IMR-90 (cell line): ENCODE measurements around the gene MIB1. TPM values are rescaled to one million over a fixed set of nuclear protein-coding genes. Genes with fewer than 3 reads are reported as not detected.

Experiments
- ATAC-seq: fragments of 200-7000 bp; cut with Tn5 transposase; 2 replicates; pipeline ENCODE4 v1.9.1; 2020; ENCODE audit warnings: low read depth, mild to moderate bottlenecking, moderate library complexity
- BruUV-seq: library from RNA; stranded (reverse); fragments of 400-500 nt; replicated peaks from 2 replicates; lab custom pipeline; 2021; lab: Mats Ljungman, UMichigan
- CTCF ChIA-PET: fragments of 300-600 bp; formaldehyde crosslinking; extraction: SDS; loops from one replicate; lab custom pipeline; 2021; ENCODE audit warnings: antibody characterized with exemption; lab: Yijun Ruan, JAX
- POLR2A ChIA-PET: fragments of 300-600 bp; sonication (Branson Sonifier 250); formaldehyde crosslinking; loops from one replicate; lab custom pipeline; 2022; ENCODE audit warnings: antibody characterized with exemption; ENCODE audit not compliant: unreplicated experiment; lab: Charles Lee
- DNase-seq: peaks from one replicate; pipeline ENCODE4 v3.0.0; 2013
- H2AFZ ChIP-seq: replicated peaks from 2 replicates; pipeline ENCODE3; 2013; ENCODE audit warnings: low read length, mild to moderate bottlenecking; ENCODE audit not compliant: poor library complexity
- H2AK5ac ChIP-seq: 2 replicates; pipeline ENCODE4 v1.6.1; 2013; ENCODE audit warnings: low read depth, low read length, inconsistent platforms
- H2AK9ac ChIP-seq: replicated peaks from 2 replicates; pipeline ENCODE3; 2013; ENCODE audit warnings: mild to moderate bottlenecking, low read depth, low read length, moderate library complexity; ENCODE audit not compliant: poor library complexity
- H2BK120ac ChIP-seq: 2 replicates; pipeline ENCODE4 v1.6.1; 2013; ENCODE audit warnings: low read depth, low read length, inconsistent platforms
- H2BK15ac ChIP-seq: 3 replicates; pipeline ENCODE4 v1.6.1; 2013; ENCODE audit warnings: low read depth, low read length, inconsistent platforms
- H2BK20ac ChIP-seq: 2 replicates; pipeline ENCODE4 v1.6.1; 2013; ENCODE audit warnings: low read depth, mild to moderate bottlenecking, inconsistent platforms, low read length, moderate library complexity
- H2BK5ac ChIP-seq: 2 replicates; pipeline ENCODE4 v1.6.1; 2013; ENCODE audit warnings: mild to moderate bottlenecking, low read depth, low read length, inconsistent platforms; ENCODE audit not compliant: poor library complexity, severe bottlenecking
- H3K14ac ChIP-seq: replicated peaks from 2 replicates; pipeline ENCODE4 v1.6.1; 2013; ENCODE audit warnings: low read depth, low read length, inconsistent platforms
- H3K18ac ChIP-seq: 2 replicates; pipeline ENCODE4 v1.6.1; 2013; ENCODE audit warnings: low read depth, low read length, control low read depth
- H3K23ac ChIP-seq: 2 replicates; pipeline ENCODE4 v1.6.1; 2013; ENCODE audit warnings: low read depth, low read length, inconsistent platforms
- H3K27ac ChIP-seq: 2 replicates; pipeline ENCODE4 v1.5.1; 2013; ENCODE audit warnings: mild to moderate bottlenecking, control low read depth, low read length; ENCODE audit not compliant: insufficient read depth
- H3K27me3 ChIP-seq: 2 replicates; pipeline ENCODE4 v1.6.1; 2013; ENCODE audit warnings: low read length; ENCODE audit not compliant: control insufficient read depth, insufficient read depth
- H3K36me3 ChIP-seq: 2 replicates; pipeline ENCODE4 v1.6.1; 2013; ENCODE audit warnings: low read length, mixed read lengths; ENCODE audit not compliant: control insufficient read depth, insufficient read depth
- H3K4ac ChIP-seq: 2 replicates; pipeline ENCODE4 v1.6.1; 2013; ENCODE audit warnings: low read depth, low read length, inconsistent platforms
- H3K4me1 ChIP-seq: 2 replicates; pipeline ENCODE4 v1.6.1; 2013; ENCODE audit warnings: low read length, mixed read lengths; ENCODE audit not compliant: control insufficient read depth, insufficient read depth
- H3K4me2 ChIP-seq: 2 replicates; pipeline ENCODE4 v1.6.1; 2013; ENCODE audit warnings: low read depth, mild to moderate bottlenecking, control low read depth, low read length, moderate library complexity
- H3K4me3 ChIP-seq: 2 replicates; pipeline ENCODE4 v1.5.1; 2013; ENCODE audit warnings: low read depth, mild to moderate bottlenecking, control low read depth, low read length, moderate library complexity; ENCODE audit not compliant: insufficient read depth
- H3K56ac ChIP-seq: 2 replicates; pipeline ENCODE4 v1.6.1; 2013; ENCODE audit warnings: low read length, inconsistent platforms; ENCODE audit not compliant: insufficient read depth; ENCODE audit errors: extremely low read depth
- H3K79me1 ChIP-seq, 2 experiments: 2 replicates each; pipeline ENCODE4 v1.6.1; 2013; ENCODE audit warnings: low read length in 2 of 2, inconsistent platforms in 1 of 2, low read depth in 1 of 2
- H3K9ac ChIP-seq: 2 replicates; pipeline ENCODE4 v1.6.1; 2013; ENCODE audit warnings: low read depth, low read length, control low read depth
- H3K9me1 ChIP-seq: 2 replicates; pipeline ENCODE4 v1.6.1; 2013; ENCODE audit warnings: low read length, inconsistent platforms; ENCODE audit not compliant: insufficient read depth
- H3K9me3 ChIP-seq: 2 replicates; pipeline ENCODE4 v1.6.1; 2013; ENCODE audit warnings: low read length; ENCODE audit not compliant: control insufficient read depth, insufficient read depth
- H4K20me1 ChIP-seq: 2 replicates; pipeline ENCODE4 v1.6.1; 2013; ENCODE audit warnings: low read length, inconsistent platforms; ENCODE audit not compliant: insufficient read depth
- H4K5ac ChIP-seq: 2 replicates; pipeline ENCODE4 v1.6.1; 2013; ENCODE audit warnings: mild to moderate bottlenecking, low read depth, low read length, control low read depth
- H4K8ac ChIP-seq, 2 experiments: 2 replicates each; pipeline ENCODE4 v1.6.1; 2013; ENCODE audit warnings: low read depth in 2 of 2, low read length in 2 of 2, control low read depth in 1 of 2, inconsistent platforms in 1 of 2
- H4K91ac ChIP-seq: 2 replicates; pipeline ENCODE4 v1.6.1; 2013; ENCODE audit warnings: low read depth, low read length, inconsistent platforms; ENCODE audit not compliant: insufficient read depth
- BHLHE40 ChIP-seq: fragments of 150-350 bp; IDR thresholded peaks from 2 replicates; pipeline ENCODE4 v1.6.1; 2016; ENCODE audit warnings: mild to moderate bottlenecking, low read depth, low read length
- CEBPB ChIP-seq: IDR thresholded peaks from 2 replicates; pipeline ENCODE4 v1.6.1; 2012; ENCODE audit warnings: low read depth, low read length, improper control_type of control experiment
- FOS ChIP-seq: fragments of 150-350 bp; IDR thresholded peaks from 2 replicates; pipeline ENCODE4 v1.6.1; 2016; ENCODE audit warnings: low read depth, low read length
- MXI1 ChIP-seq: IDR thresholded peaks from 2 replicates; pipeline ENCODE4 v1.6.1; 2012; ENCODE audit warnings: low read depth, mild to moderate bottlenecking, low read length, moderate library complexity, borderline replicate concordance
- NFE2L2 ChIP-seq: fragments of 150-350 bp; IDR thresholded peaks from 2 replicates; pipeline ENCODE4 v1.6.1; 2016; ENCODE audit warnings: low read depth, mild to moderate bottlenecking, low read length
- POLR2A ChIP-seq: IDR thresholded peaks from 2 replicates; pipeline ENCODE4 v1.6.1; 2012; ENCODE audit warnings: mild to moderate bottlenecking, low read depth, low read length
- RAD21 ChIP-seq: IDR thresholded peaks from 2 replicates; pipeline ENCODE4 v1.6.1; 2012; ENCODE audit warnings: low read length, improper control_type of control experiment
- RCOR1 ChIP-seq: IDR thresholded peaks from 2 replicates; pipeline ENCODE4 v1.6.1; 2012; ENCODE audit warnings: mild to moderate bottlenecking, low read length, improper control_type of control experiment; ENCODE audit not compliant: insufficient replicate concordance
- RFX5 ChIP-seq: IDR thresholded peaks from 2 replicates; pipeline ENCODE4 v1.8.0; 2012; ENCODE audit warnings: low read depth, mild to moderate bottlenecking, low read length, moderate library complexity
- SMC3 ChIP-seq: fragments of 150-350 bp; IDR thresholded peaks from 2 replicates; pipeline ENCODE4 v1.6.1; 2016; ENCODE audit warnings: low read depth, mild to moderate bottlenecking, antibody characterized with exemption, low read length, moderate library complexity
- WGBS, 2 experiments: methylation state at CpG; one replicate each; pipeline versions ENCODE4 v1.1.5 to v1.1.7; 2013; ENCODE audit warnings: missing lambda C conversion rate in 2 of 2; ENCODE audit not compliant: insufficient read length in 1 of 2; ENCODE audit errors: extremely low coverage in 2 of 2; 5-methylcytosine and 5-hydroxymethylcytosine counted together
- dilution Hi-C: fragments of 300-500 bp; cut with HindIII; formaldehyde crosslinking; loops from one replicate; pipeline ENCODE4 v1.14.3; 2018; ENCODE audit warnings: low sequenced_read_pairs; ENCODE audit not compliant: unreplicated experiment
- in situ Hi-C: fragments of 300-500 bp; cut with MboI; formaldehyde crosslinking; loops from 3 replicates; pipeline ENCODE4 v1.14.3; 2019; ENCODE audit warnings: low sequenced_read_pairs, inconsistent platforms, mixed read lengths
- intact Hi-C: fragments of 100-400 bp; cut with micrococcal nuclease; formaldehyde crosslinking; loops from 2 replicates; pipeline ENCODE4 v1.10.0; 2022
- polyA plus RNA-seq, 3 experiments: library from polyadenylated mRNA; depleted of rRNA; stranded (reverse); fragments of >200 nt; gene quantifications; 2 replicates each; pipeline ENCODE4 v1.2.3, GENCODE V29; 2012; ENCODE audit warnings: low replicate concordance in 1 of 3
- total RNA-seq: library from RNA; depleted of rRNA; stranded (reverse); fragments of >200 nt; gene quantifications from 2 replicates; pipeline ENCODE4 v1.2.3, GENCODE V29; 2012
- TF ChIP-seq, protein P1 (sequence below): fragments of 150-350 bp; IDR thresholded peaks from 2 replicates; pipeline ENCODE4 v1.6.1; 2016; ENCODE audit warnings: low read depth, mild to moderate bottlenecking, low read length, moderate library complexity, borderline replicate concordance
- TF ChIP-seq, protein P2 (sequence below): fragments of 150-350 bp; IDR thresholded peaks from 2 replicates; pipeline ENCODE4 v1.6.1; 2017; ENCODE audit warnings: mild to moderate bottlenecking, antibody characterized with exemption, low read length, low read depth
- TF ChIP-seq, protein P3 (sequence below): conservative IDR thresholded peaks from 2 replicates; pipeline ENCODE4 v1.5.1; 2012; ENCODE audit warnings: mild to moderate bottlenecking, low read depth, low read length, improper control_type of control experiment

Gene MIB1
- total and polyA plus RNA-seq, 2 of the 4 experiments (the other 2 are of a cell fraction), result 5.9 to 80.1 TPM

DNA sequence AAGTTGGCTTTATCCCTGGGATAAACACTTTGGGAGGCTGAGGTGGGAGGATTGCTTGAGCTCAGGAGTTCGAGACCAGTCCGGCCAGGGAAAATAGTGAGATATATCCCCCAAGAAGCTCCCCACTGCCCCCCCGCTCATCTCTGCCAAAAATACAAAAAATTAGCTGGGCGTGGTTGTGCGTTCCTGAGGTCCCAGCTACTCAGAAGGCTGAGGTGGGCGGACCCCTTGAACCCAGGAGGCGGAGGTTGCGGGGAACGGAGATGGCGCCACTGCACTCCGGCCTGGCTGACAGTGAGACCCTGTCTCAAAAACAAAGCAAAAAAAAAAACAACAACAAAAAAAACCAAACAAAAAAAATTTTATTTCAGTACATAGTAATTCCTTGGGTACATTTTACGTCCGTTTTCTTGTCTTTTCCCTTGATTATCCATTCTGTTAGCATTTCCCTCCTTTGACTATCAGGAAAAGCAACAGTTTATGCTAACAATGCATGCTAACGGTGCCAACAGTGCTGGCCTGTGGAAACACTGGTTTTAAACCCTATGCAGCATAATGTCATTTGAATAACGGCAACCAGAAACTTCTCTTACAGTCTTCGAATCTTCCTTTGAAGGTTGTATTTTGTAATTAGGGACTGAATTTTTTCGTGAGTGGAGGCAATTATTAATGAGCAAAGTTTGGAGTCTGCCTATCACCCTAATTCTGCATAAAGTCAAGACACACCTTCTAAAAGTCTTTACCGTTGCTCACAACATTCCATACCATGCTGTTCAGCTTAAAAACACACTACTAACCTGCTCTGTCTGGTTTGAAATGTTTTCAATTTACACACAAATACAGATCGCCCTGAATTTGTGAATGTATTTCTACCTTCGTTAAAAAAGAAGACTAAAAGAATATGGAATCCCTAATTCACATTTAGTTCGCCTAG lies 721 bp upstream of the MIB1 start:
- dilution Hi-C loops (no loop called here), intact Hi-C loops (loop anchor here (1.0 to 10.0 kb wide), 3 partner anchors 37 to 125 kb away; partner anchors contain the start of gene SNRPD1), in situ Hi-C loops (no loop called here)
- Histone ChIP-seq H3K36me3 (no peaks in the 10 kb centered on the region), H3K56ac (peak overlapping the region; percentile 55), H3K27me3 (no peaks in the 10 kb centered on the region), H3K4me1 (peaks cover 4% of the 10 kb centered on the region), H3K27ac (no peak overlapping the region), H2BK120ac (no peak overlapping the region), H2BK15ac (no peak overlapping the region; the same call in 2 of the 3 replicates), H4K5ac (peak overlapping the region; percentile 41; the same call in 1 of the 2 replicates), H2BK5ac (peak overlapping the region; percentile 52), H3K9me3 (no peaks in the 10 kb centered on the region), H3K4me2 (peak overlapping the region; percentile 54; the same call in 1 of the 2 replicates), H4K8ac (peak overlapping the region; percentile 1 to 77; a peak in 3 of 4 replicates), H2AK9ac (peak overlapping the region; percentile 57), H4K91ac (peak overlapping the region; percentile 37; the same call in 1 of the 2 replicates), H4K20me1 (peaks cover 10% of the 10 kb centered on the region; the same call in 1 of the 2 replicates), H3K4ac (peak overlapping the region; percentile 55; the same call in 1 of the 2 replicates), H3K18ac (no peak overlapping the region), H2AFZ (peak overlapping the region; percentile 78), H3K9me1 (no peaks in the 10 kb centered on the region), H3K23ac (peak overlapping the region; percentile 70), H3K9ac (peak overlapping the region; percentile 7; the same call in 1 of the 2 replicates), H2BK20ac (no peak overlapping the region), H2AK5ac (no peak overlapping the region), H3K79me1 (peaks cover 6 to 28% of the 10 kb centered on the region in 2 experiments; a peak in 3 of 4 replicates), H3K14ac (peak overlapping the region; percentile 6), H3K4me3 (peak overlapping the region; percentile 19; the same call in 1 of the 2 replicates)
- WGBS, 2 experiments, result 73% methylated on average over 3 of the region's 21 CpGs; no CpG with 5 or more reads in 1 of the 2 experiments
- no TSS peak for BruUV-seq
- ChIA-PET CTCF (no interaction called here), POLR2A (interaction anchor here (0.5 to 0.6 kb wide), 3 partner anchors 20 to 134 kb away, joined by 3 to 6 read pairs (median 6); no protein-coding TSS in a partner anchor)
- DNase-seq (no peak), ATAC-seq (peak; percentile 7)
- no peak for TF ChIP-seq RCOR1
- no peak for TF ChIP-seq MXI1
- TF ChIP-seq NFE2L2, result no peak
- no peak for TF ChIP-seq SMC3
- TF ChIP-seq RAD21, result no peak
- no peak for TF ChIP-seq RFX5
- TF ChIP-seq BHLHE40, result no peak
- no peak for TF ChIP-seq FOS
- no peak for TF ChIP-seq CEBPB
- TF ChIP-seq POLR2A, result no peak
- TF ChIP-seq, protein P1, sequence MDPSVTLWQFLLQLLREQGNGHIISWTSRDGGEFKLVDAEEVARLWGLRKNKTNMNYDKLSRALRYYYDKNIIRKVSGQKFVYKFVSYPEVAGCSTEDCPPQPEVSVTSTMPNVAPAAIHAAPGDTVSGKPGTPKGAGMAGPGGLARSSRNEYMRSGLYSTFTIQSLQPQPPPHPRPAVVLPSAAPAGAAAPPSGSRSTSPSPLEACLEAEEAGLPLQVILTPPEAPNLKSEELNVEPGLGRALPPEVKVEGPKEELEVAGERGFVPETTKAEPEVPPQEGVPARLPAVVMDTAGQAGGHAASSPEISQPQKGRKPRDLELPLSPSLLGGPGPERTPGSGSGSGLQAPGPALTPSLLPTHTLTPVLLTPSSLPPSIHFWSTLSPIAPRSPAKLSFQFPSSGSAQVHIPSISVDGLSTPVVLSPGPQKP, result no peak
- TF ChIP-seq, protein P2, sequence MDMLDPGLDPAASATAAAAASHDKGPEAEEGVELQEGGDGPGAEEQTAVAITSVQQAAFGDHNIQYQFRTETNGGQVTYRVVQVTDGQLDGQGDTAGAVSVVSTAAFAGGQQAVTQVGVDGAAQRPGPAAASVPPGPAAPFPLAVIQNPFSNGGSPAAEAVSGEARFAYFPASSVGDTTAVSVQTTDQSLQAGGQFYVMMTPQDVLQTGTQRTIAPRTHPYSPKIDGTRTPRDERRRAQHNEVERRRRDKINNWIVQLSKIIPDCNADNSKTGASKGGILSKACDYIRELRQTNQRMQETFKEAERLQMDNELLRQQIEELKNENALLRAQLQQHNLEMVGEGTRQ, result no peak
- TF ChIP-seq, protein P3, sequence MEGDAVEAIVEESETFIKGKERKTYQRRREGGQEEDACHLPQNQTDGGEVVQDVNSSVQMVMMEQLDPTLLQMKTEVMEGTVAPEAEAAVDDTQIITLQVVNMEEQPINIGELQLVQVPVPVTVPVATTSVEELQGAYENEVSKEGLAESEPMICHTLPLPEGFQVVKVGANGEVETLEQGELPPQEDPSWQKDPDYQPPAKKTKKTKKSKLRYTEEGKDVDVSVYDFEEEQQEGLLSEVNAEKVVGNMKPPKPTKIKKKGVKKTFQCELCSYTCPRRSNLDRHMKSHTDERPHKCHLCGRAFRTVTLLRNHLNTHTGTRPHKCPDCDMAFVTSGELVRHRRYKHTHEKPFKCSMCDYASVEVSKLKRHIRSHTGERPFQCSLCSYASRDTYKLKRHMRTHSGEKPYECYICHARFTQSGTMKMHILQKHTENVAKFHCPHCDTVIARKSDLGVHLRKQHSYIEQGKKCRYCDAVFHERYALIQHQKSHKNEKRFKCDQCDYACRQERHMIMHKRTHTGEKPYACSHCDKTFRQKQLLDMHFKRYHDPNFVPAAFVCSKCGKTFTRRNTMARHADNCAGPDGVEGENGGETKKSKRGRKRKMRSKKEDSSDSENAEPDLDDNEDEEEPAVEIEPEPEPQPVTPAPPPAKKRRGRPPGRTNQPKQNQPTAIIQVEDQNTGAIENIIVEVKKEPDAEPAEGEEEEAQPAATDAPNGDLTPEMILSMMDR, result no peak
